Stimulated activated CD4-positive, alpha-beta T cell treated with anti-CD3 and anti-CD28 coated beads, Interleukin-15, amount 100 ng/mL, for 1 hour (primary cell): ENCODE results near the gene MYMK.

Experiments
- DNase-seq, 2 donors: peaks; one replicate each; pipeline ENCODE4 v3.0.0-alpha.2; 2020; ENCODE audit warnings: low read depth in 1 of 2, low spot score in 1 of 2

MYMK gene

DNA sequence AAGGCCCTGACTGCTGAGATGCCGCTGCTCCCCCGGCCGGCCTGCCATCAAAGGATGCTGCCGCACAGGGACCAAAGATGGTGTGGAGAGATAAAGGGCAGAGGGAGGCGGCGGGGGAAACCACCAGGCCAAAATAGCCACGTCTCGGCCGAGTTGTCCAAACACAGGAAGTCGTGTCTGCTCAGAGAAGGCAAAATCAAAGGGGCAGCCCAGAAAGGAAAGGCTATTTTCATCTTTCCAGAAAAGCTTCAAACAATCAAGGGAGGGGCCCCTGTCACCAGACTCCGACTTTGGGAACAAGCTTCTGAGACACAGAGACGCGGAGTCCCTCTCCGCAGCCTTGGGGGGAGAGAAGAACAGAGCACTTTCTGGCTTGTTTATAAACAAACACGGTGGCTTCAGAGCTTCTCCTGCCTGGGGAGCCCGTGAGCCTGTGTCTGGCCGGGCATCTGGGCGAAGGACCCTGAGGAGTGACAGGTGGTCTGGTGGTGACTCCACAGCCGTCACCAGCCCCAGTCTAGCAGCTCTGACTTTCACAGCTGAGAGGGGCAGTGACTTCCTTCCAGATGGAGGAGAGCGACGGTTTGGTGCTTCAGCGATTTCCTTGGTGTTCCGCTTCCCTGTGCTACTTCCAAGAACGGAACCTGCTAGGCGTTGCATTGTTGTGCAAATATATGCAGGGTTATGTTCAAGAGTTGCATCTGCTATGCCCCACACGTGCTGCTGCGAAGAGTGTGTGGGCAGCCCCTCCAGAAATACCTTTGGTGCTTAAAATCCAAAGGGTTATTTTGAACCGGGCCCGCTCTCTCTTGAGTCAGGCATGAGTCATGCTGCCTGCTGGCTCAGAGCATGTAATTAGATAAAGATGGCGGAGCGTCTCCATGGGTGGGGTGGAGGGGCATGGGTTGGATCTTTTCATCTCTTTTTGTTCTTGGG, 33.7 kb upstream of the MYMK start:
- no peak for DNase-seq

DNA sequence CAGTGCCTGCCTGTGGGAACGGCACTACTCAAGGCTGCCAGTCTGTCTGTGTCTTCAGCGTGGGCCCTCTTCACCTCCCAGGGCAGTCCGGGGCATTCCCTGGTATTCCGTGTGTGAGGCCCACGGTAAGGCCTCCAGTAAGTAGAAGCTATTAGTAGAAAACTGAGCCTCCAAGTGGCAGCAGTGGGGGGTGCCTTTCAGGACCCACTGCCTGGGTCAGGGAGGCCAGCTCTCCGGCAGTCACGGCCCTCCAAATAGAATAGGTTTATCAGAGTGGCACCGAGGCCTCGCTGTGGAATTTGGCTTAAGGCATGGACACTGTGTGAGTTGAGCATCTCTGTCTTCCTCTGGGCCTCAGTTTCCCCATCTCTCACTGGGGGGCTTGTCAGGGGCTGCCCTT, 32.8 kb upstream of the MYMK start:
- DNase-seq: no peak

DNA sequence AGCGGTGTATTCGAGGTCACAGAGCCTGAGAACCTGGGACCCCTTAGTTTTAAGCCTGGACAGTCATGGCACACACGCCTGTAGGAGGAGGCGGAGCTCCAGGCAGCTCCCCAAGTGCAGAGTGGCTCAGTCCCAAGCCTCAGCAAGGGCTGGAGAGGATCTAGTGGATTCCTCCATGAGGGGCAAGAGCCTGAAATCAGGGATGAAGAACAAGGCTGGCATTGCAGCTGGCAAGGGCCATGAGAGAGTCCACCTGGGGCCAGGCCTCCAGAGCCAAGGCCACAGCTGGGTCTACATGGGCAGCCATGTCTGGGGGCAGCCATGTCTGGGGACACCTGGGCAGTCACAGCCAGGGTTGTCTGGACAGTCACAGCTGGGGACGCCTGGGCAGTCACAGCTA, 31.6 kb upstream of the MYMK start:
- DNase-seq: no peak

DNA sequence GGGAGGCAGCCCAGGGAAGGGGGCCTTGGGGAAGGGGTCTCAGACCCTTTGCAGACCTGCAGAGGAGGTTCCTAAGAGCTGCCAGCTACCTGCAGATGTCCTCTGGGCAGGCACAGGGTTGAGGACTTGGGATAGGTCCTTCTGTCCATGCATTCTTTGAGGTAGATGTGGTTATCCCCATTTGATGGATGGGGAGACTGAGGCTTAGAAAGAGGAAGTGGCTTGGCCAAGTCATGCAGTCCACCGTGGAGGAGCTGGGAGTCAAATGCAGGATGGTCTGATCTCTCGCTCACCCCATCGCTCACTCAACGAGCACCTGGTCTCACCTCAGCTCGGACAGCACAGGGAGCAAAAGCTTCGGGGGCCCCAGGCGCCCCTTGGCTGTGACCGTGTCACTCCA, 30.0 kb upstream of the MYMK start:
- no peak for DNase-seq

DNA sequence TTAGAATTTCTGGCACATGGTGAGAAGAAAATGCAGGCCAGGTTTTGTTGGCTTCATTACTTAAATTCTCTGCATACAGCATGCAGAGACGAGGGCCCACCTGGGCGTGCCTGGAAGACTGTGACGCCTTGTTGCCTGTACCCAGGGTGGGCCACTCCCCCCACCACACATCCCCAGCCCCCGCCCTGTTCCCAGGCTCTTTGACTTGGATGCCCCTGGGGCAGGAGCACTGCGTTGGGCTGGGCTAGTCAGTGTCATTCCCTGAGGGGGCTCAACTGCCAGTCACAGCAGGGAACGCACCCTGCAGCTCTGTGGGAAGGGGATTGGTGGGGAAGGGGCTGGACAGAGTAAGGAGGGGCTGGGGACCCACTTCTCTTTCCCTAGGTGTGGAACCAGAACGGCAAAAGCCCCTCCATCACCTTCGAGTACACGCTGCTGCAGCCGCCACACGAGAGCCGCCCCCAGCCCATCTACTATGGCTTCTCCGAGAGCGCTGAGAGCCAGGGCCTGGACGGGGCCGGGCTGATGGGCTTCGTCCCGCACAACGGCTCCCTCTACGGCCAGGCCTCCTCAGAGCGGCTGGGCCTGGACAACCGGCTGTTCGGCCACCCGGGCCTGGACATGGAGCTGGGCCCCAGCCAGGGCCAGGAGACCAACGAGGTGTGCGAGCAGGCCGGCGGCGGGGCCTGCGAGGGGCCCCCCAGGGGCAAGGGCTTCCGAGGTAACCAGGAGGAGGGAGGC, 29.4 kb upstream of the MYMK start:
- no peak for DNase-seq

DNA sequence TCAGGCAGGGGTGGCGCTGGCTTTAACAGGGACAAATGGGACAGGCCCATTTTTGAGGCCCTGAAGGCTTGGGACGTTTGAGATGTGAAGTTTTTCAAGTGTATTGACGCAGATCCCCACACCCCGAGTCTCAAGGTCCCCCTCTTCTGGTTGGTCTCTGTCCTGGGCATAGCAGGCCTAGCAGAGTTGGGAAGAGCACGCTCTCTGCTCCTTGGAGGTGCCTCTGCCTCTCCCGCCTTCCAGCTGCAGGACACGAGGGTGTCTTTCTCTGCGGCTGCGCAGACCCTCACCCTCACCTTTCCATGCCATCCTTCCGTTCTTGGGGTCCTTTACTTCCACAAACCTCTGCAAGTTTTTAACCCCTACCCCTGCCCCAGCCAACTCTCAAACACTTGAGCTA, 28.4 kb upstream of the MYMK start:
- no peak for DNase-seq

DNA sequence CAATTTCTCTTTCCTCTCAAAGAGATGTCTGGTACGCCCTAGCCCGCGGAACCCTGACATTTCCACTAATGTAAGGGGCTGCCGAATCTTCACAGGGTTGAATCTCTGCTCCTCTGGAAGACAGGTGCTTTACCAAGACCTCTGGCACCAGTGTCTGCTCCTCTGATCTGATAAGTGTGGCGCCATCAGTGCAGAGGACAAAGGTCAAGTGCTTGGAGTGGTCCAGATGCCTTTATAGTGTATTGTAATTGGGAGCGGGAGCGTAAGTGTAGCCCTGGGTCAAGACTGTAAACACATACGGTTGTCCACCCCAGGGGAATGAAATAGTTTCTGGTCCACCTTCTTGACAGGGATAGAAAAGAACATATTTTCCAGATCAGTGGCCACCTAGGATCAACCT, 27.5 kb upstream of the MYMK start:
- no peak for DNase-seq

DNA sequence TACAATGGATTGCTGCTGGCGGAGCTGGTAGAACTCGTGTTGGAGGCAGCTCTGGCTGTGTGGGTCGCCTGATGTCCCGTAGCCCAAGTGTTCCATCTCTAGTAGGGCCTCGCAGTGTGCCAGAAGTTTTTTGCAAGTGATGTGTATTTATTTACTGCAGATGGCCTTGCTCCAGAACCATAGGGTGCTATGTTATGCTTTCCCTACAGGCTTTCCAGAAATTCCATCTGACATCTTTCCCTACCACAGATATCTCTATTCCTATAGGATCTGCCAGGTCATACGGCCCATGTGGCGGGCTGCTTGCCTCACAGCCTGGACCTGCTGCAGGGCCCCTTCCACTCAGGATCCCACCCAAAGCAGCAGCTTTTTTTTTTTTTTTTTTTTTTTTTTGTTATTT, 26.7 kb upstream of the MYMK start:
- DNase-seq: no peak

DNA sequence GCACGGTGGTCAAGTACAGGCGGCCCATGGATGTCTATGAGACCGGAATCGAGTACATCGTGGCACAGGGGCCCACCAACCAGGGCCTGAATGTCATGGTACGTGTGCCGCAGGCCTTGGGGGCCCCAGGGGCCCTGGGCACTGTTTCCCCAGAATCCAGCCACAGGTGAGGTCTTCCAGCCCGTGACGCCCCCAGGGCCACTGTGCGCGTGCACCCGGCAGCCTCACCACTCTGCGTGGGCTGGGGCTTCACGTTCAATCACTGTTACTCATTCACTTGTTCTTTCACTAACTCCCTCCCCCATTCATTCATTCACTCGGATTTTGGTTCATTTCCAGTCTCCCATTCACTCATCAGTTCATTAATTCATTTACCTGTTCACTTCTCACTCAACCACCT, 22.4 kb upstream of the MYMK start:
- DNase-seq: no peak

DNA sequence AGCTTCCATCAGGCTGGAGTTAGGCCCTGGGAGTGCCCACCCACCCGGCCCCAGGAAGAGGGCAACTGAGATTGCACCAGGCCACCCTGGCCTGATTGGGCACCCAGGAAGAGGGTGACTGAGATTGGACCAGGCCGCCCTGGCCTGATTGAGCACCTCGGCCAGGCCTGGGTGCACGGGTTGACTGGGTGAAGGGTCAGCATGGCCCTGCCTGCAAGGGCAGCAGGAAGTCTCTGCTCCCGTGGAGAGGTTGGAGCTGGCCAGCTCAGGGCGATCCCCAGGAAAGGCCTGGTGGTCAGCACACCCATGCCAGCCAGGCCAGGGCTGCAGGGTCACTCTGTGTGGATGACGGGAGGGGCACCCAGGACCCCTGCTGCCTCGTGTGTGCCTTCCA, 21.5 kb upstream of the MYMK start:
- no peak for DNase-seq

DNA sequence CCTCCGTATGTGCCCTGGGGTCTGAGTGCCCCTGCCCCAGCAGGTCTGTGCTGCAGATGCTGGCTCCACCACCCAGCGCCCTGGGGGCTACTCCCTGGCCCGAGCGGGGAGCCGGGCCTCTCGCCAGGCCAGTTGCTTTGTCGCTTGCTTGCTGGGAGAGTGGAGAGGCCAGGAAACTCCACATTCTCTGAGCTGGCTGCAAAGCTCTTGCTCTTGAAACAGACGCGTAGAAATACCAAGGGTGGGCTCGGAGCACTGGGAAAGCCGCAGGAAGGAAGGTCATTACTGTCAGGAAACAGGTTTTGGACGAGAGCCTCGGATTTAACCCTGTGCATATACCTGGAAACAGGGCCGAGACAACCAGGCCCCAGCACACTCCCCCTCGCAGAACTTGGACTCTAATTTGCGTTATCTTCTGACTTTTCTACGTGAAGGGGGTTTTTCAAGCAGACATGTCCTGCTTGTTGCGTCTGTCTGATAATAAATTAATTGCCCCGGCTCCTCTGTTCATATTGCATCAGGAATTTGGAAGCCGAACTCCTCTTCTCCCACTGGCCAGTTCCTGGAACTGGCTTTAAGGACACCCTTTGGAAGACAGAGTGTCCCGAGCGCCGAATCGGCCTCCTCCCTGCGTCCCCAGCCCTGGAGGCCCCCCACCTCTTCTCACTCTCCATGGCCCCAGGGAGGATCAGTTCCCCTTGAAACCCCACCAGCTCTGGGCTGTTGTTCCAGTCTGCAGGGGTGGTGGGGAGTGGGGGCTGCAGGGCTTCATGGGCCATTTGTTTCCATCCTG, 20.9 kb upstream of the MYMK start:
- DNase-seq: no peak

DNA sequence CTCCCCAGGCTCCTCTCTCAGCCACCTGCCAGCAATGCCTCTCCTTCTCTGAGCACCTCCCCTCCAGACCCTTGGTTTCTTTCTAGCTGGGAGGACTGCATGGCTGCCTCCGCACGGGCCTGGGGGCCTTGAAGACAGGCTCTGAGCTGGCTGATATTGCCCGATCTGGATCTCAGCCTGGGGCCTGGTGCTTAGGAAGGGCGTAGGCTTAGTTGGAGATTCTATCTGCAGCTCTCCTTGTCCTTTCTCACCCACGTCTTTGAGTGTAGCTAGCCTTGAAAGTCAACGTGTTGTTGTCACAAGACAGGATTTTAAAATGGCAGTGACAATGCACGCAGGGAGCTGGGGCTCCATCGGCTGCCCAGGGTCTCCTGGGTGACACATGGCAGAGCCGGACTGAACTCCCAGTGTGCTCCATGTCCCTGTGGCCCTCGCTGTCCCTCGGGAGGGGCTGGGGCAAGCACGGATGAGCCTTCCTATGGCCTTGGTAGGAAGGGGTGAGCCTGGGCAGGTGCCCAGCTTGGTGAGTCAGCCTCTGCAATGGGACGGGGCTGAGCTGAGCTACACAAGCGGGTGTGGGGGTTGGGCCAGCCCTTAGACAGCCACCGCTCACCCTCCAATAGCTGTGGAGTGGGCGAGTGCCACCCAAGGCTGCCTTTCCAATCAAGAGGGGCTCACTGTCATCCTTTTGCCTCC, 19.2 kb upstream of the MYMK start:
- DNase-seq: no peak

DNA sequence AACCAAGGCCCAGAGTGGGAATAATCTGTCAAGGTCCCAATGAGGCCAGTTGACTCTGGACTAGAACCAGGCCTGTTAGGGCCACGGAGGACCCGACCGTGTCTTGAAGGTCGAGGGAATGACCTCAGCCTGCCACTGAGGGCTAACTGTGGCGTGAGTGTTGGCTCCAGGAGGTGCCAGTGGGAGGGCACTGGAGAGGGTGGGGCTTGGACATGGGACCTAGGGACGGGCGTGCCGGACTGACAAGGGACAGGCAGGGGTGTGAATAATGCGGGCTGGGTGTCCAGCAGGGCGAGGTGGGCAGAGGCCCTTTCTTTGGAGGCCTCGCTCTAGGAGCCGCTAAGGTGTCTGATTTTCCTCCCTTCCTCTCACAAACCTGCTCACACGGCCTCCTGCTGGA, 17.2 kb upstream of the MYMK start:
- DNase-seq: no peak

DNA sequence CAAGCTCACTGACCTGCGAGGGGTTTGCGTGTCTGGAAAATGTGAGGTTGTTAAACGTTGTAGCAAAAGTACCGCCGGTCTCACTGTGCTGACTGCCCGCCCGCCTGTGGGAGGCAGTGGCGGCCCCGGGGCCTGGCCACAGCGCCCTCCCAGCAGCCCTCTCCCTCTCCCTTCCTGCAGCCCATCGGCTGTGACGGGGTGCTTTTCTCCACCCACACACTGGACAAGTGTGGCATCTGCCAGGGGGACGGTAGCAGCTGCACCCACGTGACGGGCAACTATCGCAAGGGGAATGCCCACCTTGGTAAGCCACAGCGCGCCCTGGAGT, 15.9 kb upstream of the MYMK start:
- DNase-seq: no peak

DNA sequence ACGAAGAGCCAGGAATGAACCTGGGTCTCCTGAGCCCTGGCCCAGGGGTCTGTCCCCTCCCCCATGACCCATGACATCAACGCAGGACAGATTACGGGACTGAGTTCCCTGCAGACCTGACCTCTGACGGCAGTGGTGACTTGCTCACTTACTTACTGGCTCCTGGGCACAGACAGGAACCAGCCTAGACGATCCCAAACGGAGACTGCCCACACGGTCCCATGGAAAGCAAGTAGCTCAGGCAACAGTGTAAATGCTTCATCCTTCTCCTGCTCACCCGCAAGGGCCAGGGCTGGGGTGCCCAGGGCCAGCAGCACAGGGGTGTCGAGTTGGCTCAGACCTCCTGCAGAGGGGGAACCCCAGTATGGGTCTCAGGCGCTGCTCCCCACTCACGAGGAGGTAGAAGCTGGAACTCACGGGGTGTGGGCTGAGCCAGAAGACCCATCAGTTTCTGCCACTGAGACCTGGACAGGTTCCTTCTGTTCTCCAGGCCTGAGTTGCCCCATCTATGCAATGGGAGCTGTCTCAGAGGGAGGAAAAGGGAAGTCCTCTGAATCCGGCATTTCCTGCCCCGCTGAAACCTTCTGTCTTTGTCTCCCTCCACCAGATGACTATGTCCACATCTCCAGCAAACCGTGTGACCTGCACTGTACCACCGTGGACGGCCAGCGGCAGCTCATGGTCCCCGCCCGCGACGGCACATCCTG, 15.4 kb upstream of the MYMK start:
- no peak for DNase-seq

DNA sequence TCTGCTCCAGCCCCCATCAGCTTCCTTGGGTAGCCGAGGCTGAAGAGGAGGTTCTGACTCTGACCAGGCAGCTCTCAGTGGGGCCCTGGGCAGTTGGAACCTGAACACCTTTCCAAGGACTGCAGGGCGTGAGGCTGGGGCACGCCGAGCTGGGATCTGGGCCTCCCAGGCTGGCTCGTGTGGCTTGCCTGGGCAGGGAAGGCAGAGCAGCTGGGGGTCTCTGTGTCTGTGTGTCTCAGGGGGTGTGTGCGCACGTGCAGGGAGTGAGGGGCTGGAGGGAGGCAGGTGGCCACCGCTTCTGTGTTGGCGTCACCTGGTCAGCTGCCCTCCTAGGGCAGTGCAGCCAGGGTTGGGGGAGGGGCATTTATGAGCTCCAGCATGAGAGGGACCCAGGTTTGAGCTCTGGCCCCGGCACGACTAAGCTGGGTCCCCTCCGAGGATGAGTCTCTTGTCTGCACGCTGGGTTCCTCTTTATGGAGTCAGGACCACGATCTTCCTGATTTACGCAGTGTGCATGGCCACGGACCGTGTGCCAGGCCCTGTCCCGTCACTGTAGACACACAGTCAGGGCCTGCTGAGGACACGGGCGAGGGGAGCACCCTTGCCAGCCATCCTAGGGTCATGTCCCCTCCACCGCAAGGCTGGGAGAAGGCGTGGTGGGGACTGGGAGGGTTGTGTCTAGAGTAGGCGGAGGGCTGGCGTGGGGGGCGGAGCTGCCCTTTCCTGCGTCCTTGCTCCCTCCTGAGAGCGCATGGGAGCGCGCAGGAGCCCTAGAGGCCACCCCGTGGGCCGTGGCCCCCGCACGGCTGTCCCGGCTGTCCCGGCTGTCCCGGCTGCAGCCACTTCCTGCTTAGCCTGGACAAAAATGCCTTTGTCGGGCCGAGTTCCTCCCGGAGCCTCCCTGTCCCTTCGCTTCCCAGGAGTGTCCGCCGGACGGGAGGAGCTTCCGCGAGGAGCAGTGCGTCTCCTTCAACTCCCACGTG, 14.4 kb upstream of the MYMK start:
- no peak for DNase-seq

DNA sequence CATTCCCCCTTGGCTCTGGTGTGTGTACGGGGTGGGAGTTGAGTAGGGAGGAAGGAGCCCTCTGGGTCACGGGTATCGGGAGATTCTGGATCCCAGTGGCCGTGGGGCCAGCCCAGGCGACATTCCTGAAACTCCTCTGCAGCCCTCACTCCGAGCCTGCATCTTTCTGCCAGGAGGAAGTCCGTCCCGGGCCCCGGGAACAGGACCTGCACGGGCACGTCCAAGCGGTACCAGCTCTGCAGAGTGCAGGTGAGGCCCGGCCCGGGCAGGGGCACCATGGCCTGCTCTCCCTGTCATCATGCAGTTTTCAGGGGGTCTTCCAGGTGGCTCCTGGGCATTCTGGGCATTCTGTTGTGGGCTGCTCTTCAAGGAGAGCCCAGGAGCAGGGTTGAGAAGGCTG, 13.4 kb upstream of the MYMK start:
- DNase-seq: no peak

DNA sequence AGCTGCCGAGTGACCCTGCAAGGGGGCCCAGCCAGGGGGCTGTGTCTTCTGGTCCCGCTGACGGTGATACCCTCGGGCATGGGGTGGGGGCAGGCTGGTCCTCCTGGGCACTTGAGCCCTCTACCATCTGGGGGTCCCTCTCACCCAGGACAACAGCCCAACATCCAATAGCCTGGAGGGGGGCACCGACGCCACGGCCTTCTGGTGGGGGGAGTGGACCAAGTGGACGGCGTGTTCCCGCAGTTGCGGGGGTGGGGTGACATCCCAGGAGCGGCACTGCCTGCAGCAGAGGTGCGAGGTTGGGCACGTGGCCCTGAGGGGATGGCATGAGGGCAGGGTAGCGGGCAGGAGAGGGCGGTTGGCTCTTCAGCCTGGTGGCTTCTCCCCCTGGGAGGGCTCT, 12.5 kb upstream of the MYMK start:
- DNase-seq: no peak

DNA sequence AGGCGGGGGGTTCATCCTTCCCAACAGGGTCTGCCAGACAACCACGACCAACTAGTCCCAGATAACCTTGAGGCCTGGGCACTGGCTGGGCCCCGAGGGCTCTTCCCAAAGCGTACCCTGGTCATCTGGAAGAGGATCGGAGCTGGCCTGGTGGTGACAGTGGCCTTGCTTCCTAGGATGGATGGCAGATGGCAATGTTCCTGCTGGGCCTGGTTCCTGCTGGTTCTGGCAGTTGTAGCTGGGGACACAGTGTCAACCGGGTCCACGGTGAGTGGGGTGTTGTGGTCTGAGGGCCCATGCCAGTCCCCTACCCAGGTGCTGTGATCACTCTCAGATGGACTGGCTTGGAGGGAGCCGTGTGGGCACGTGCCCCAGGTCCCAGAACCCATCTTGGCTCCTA, 11.8 kb upstream of the MYMK start:
- no peak for DNase-seq

DNA sequence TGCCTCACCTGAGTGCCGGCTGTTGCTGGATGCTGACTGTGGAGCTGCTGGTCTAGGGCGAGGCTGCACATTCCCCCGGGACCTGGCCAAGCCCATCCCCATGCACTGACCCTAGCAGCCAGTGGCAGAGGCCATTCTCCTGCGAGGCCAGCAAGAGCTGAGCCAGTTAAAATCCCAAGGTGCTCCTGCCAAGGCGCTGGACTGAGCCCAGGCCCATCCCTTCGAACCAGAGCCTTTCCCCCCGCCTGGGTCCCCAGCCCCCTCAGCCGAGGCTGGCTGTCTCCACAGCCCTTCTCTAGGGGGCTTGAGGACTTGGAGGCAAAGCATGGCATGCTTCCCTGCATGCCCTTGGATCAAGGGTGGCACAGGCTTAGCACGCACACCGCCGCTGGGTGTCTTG, 11.3 kb upstream of the MYMK start:
- no peak for DNase-seq
